Sigmoid colon (tissue), 4 donors: ENCODE measurements around the gene SLC38A7.
"Not testable (repeated sequence)": the region's sequence is repeated elsewhere in the genome, so short reads cannot be mapped to it uniquely, and the experiment has no call there.

ENCODE experiments used
- EP300 ChIP-seq, 4 donors: sonication (generic); formaldehyde crosslinking; IDR thresholded peaks; one replicate each; pipeline ENCODE4 v1.6.1; 2017; ENCODE audit warnings: antibody characterized with exemption in 4 of 4
- POLR2A ChIP-seq, 2 donors: fragments of 450-650 bp; IDR thresholded peaks; one replicate each; pipeline ENCODE4 v1.6.1; 2016; ENCODE audit warnings: antibody characterized with exemption in 2 of 2, mild to moderate bottlenecking in 2 of 2, moderate library complexity in 2 of 2
- POLR2AphosphoS5 ChIP-seq, 4 donors: sonication (generic); formaldehyde crosslinking; IDR thresholded peaks; one replicate each; pipeline ENCODE4 v1.6.1; 2017; ENCODE audit warnings: antibody characterized with exemption in 4 of 4
- TF ChIP-seq, protein P1 (sequence below), 4 experiments: fragments of 450-650 bp in 3 of 4; fragments of 200-600 bp in 1 of 4; IDR thresholded peaks; one replicate each; pipeline ENCODE4 v1.5.1; 2016 to 2019; ENCODE audit warnings: antibody characterized with exemption in 4 of 4, mild to moderate bottlenecking in 3 of 4, moderate library complexity in 2 of 4

DNA sequence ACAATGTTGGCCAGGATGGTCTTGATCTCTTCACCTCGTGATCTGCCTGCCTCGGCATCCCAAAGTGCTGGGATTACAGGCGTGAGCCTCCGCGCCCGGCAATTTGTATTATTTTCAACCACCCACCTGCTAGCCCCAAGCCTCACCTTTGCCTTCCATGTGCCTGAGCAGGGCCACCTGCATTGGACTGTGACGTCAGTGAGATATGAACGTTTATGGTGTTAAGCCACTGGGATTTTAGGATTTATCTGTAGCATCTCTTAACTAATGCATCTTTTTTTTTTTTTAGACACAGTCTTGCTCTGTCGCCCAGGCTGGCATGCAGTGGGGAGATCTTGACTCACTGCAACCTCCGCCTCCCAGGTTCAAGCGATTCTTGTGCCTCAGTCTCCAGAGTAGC is 24.7 kb downstream of the SLC38A7 start:
- TF ChIP-seq POLR2A, POLR2AphosphoS5, EP300 (IDR thresholded peaks at IDR 0.05): not testable (repeated sequence)
- TF ChIP-seq, protein P1, sequence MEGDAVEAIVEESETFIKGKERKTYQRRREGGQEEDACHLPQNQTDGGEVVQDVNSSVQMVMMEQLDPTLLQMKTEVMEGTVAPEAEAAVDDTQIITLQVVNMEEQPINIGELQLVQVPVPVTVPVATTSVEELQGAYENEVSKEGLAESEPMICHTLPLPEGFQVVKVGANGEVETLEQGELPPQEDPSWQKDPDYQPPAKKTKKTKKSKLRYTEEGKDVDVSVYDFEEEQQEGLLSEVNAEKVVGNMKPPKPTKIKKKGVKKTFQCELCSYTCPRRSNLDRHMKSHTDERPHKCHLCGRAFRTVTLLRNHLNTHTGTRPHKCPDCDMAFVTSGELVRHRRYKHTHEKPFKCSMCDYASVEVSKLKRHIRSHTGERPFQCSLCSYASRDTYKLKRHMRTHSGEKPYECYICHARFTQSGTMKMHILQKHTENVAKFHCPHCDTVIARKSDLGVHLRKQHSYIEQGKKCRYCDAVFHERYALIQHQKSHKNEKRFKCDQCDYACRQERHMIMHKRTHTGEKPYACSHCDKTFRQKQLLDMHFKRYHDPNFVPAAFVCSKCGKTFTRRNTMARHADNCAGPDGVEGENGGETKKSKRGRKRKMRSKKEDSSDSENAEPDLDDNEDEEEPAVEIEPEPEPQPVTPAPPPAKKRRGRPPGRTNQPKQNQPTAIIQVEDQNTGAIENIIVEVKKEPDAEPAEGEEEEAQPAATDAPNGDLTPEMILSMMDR (IDR thresholded peaks at IDR 0.05) = not testable (repeated sequence)
